Mesenchymal stem cell (in vitro differentiated cells and primary cell): Measurements from ENCODE around the gene MED15.

ENCODE experiments used
- DNase-seq: peaks from one replicate; pipeline ENCODE4 v3.0.0-alpha.2; 2013
- H2AFZ ChIP-seq: one replicate; pipeline ENCODE4 v1.6.1; 2013; ENCODE audit warnings: low read depth, mild to moderate bottlenecking, control low read depth, inconsistent platforms, low read length, moderate library complexity
- H2AK5ac ChIP-seq: 2 replicates; pipeline ENCODE4 v1.6.1; 2013; ENCODE audit warnings: low read length, moderate library complexity, mild to moderate bottlenecking, inconsistent platforms; ENCODE audit not compliant: severe bottlenecking
- H2BK120ac ChIP-seq: one replicate; pipeline ENCODE4 v1.6.1; 2013; ENCODE audit warnings: low read depth, mild to moderate bottlenecking, inconsistent platforms, low read length, moderate library complexity
- H2BK12ac ChIP-seq, 2 experiments: one replicate each; pipeline ENCODE4 v1.6.1; 2013; ENCODE audit warnings: inconsistent platforms in 2 of 2, low read length in 2 of 2, mild to moderate bottlenecking in 2 of 2, moderate library complexity in 2 of 2, control low read depth in 1 of 2
- H2BK15ac ChIP-seq: one replicate; pipeline ENCODE4 v1.6.1; 2013; ENCODE audit warnings: mild to moderate bottlenecking, low read depth, inconsistent platforms; ENCODE audit not compliant: poor library complexity, severe bottlenecking
- H2BK5ac ChIP-seq: 2 replicates; pipeline ENCODE4 v1.6.1; 2013; ENCODE audit warnings: low read depth, mild to moderate bottlenecking, low read length, control low read depth, inconsistent platforms; ENCODE audit not compliant: poor library complexity, severe bottlenecking
- H3K14ac ChIP-seq, 2 experiments: one replicate each; pipeline ENCODE4 v1.6.1; 2013; ENCODE audit warnings: inconsistent platforms in 2 of 2, low read length in 2 of 2, control low read depth in 1 of 2, mild to moderate bottlenecking in 1 of 2, moderate library complexity in 1 of 2
- H3K18ac ChIP-seq, 2 experiments: one replicate each; pipeline ENCODE4 v1.6.1; 2013; ENCODE audit warnings: inconsistent platforms in 2 of 2, low read length in 2 of 2, control low read depth in 1 of 2, low read depth in 1 of 2, mild to moderate bottlenecking in 1 of 2
- H3K23ac ChIP-seq, 2 experiments: one replicate each; pipeline ENCODE4 v1.6.1; 2013; ENCODE audit warnings: inconsistent platforms in 2 of 2, low read length in 2 of 2, mild to moderate bottlenecking in 2 of 2, moderate library complexity in 2 of 2, control low read depth in 1 of 2
- H3K27ac ChIP-seq: 2 replicates; pipeline ENCODE4 v1.5.1; 2013; ENCODE audit warnings: mild to moderate bottlenecking, moderate library complexity, low read length, control low read depth, inconsistent platforms; ENCODE audit not compliant: poor library complexity, severe bottlenecking
- H3K27me3 ChIP-seq, 2 experiments: 2 replicates each; pipeline versions ENCODE4 v1.6.1 to v1.7.0; 2013; ENCODE audit warnings: low read length in 2 of 2, mild to moderate bottlenecking in 2 of 2, moderate library complexity in 2 of 2, control low read depth in 1 of 2, inconsistent platforms in 1 of 2; ENCODE audit not compliant: control insufficient read depth in 1 of 2, insufficient read depth in 1 of 2
- H3K36me3 ChIP-seq, 2 experiments: 2 replicates each; pipeline versions ENCODE4 v1.6.1 to v1.7.0; 2013; ENCODE audit warnings: low read length in 2 of 2, control low read depth in 1 of 2, inconsistent platforms in 1 of 2, low read depth in 1 of 2, mild to moderate bottlenecking in 1 of 2; ENCODE audit not compliant: insufficient read depth in 2 of 2, control insufficient read depth in 1 of 2
- H3K4ac ChIP-seq, 2 experiments: one replicate each; pipeline ENCODE4 v1.6.1; 2013; ENCODE audit warnings: inconsistent platforms in 2 of 2, low read length in 2 of 2, mild to moderate bottlenecking in 2 of 2, moderate library complexity in 2 of 2, control low read depth in 1 of 2, low read depth in 1 of 2
- H3K4me1 ChIP-seq: 2 replicates; pipeline ENCODE4 v1.6.1; 2013; ENCODE audit warnings: low read depth, low read length, control low read depth; ENCODE audit not compliant: control insufficient read depth, insufficient read depth
- H3K4me2 ChIP-seq: 2 replicates; pipeline ENCODE4 v1.6.1; 2013; ENCODE audit warnings: low read length, mild to moderate bottlenecking, inconsistent platforms; ENCODE audit not compliant: poor library complexity, severe bottlenecking
- H3K4me3 ChIP-seq, 2 experiments: 2 replicates each; pipeline versions ENCODE4 v1.5.1 to v1.7.0; 2013; ENCODE audit warnings: low read length in 2 of 2, mild to moderate bottlenecking in 2 of 2, control low read depth in 1 of 2, low read depth in 1 of 2; ENCODE audit not compliant: insufficient read depth in 1 of 2
- H3K79me1 ChIP-seq: replicated peaks from 2 replicates; pipeline ENCODE4 v1.6.1; 2013; ENCODE audit warnings: mild to moderate bottlenecking, control low read depth, low read length, inconsistent platforms; ENCODE audit not compliant: poor library complexity, severe bottlenecking
- H3K9ac ChIP-seq: 2 replicates; pipeline ENCODE4 v1.7.0; 2013; ENCODE audit warnings: mild to moderate bottlenecking, low read length, moderate library complexity
- H3K9me3 ChIP-seq: 2 replicates; pipeline ENCODE4 v1.7.0; 2013; ENCODE audit warnings: mild to moderate bottlenecking, low read length; ENCODE audit not compliant: control insufficient read depth
- H4K8ac ChIP-seq: one replicate; pipeline ENCODE4 v1.6.1; 2013; ENCODE audit warnings: inconsistent platforms, mild to moderate bottlenecking, low read length, moderate library complexity
- H4K91ac ChIP-seq: one replicate; pipeline ENCODE4 v1.6.1; 2013; ENCODE audit warnings: mild to moderate bottlenecking, low read length, inconsistent platforms
- WGBS: methylation state at CpG from one replicate; pipeline ENCODE4 v1.1.7; 2013; ENCODE audit warnings: mixed read lengths; 5-methylcytosine and 5-hydroxymethylcytosine counted together

MED15 gene

DNA sequence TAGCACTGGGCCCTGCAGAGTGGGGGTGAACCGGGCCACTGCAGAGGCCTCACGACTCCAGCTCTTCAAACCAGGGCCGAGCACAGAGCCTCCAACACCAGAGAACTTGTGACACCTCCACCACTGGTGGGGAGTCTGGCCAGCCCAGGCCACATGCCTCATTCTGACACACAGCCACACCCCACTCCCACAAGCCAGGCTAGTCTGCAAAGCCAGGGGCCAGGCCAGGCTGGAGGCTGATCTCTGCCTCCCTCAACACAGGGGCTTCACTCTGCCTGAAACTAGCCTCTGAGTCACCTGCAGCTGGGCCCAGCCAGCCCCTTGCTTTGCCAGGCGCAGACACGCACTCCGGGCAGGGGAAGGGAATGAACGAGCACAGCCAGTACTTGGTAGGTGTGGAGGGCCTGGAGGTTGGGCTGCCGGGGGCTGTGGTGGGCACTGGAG, 102.9 kb downstream of the MED15 start:
- no peaks in the 10 kb centered on the region for H3K9me3 ChIP-seq
- WGBS = 79% methylated on average over 8 of the region's 8 CpGs
- H3K9ac ChIP-seq = no peak overlapping the region
- peaks cover 16% of the 10 kb centered on the region for H3K4me1 ChIP-seq
- H4K8ac ChIP-seq = no peak overlapping the region
- peaks cover 25 to 60% of the 10 kb centered on the region in 2 experiments for H3K27me3 ChIP-seq
- H2AK5ac ChIP-seq = no peak overlapping the region
- no peak overlapping the region for H4K91ac ChIP-seq
- no peak overlapping the region for H3K23ac ChIP-seq
- H2AFZ ChIP-seq = no peak overlapping the region
- H3K4me3 ChIP-seq = no peak overlapping the region
- H3K4ac ChIP-seq = no peak overlapping the region
- H2BK15ac ChIP-seq = no peak overlapping the region
- no peak for DNase-seq
- no peaks in the 10 kb centered on the region for H3K79me1 ChIP-seq
- H3K27ac ChIP-seq = no peak overlapping the region
- no peak overlapping the region for H2BK5ac ChIP-seq
- H3K4me2 ChIP-seq = no peak overlapping the region
- no peak overlapping the region for H3K14ac ChIP-seq
- no peak overlapping the region for H2BK120ac ChIP-seq
- no peak overlapping the region for H2BK12ac ChIP-seq
- no peak overlapping the region for H3K18ac ChIP-seq
- H3K36me3 ChIP-seq = no peaks in the 10 kb centered on the region

DNA sequence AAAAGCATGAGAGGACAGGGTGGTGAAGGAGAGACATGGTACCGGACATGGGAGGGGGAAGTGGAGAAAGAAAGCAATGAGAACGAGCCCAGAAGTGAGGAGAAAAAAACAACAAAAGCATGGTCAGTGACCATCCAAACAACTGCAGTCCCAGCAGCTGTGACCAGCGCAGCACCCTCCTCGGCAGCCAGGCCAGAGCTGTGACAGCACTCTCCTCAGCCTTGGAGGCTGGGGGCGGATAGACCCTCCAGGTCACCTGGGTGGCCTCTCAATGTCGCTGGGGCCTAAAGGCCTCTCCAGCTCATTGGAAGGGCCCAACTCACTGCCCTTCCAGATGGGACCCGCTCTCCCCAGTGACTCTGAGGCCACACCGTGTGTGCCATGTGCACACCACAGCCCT, 103.3 kb downstream of the MED15 start:
- no peak overlapping the region for H3K9ac ChIP-seq
- H2BK120ac ChIP-seq = no peak overlapping the region
- peaks cover 16% of the 10 kb centered on the region for H3K4me1 ChIP-seq
- no peak overlapping the region for H2AFZ ChIP-seq
- H3K27me3 ChIP-seq = peaks cover 26 to 62% of the 10 kb centered on the region in 2 experiments
- no peaks in the 10 kb centered on the region for H3K79me1 ChIP-seq
- no peak for DNase-seq
- no peak overlapping the region for H3K4ac ChIP-seq
- H3K4me2 ChIP-seq = no peak overlapping the region
- H3K36me3 ChIP-seq = no peaks in the 10 kb centered on the region
- no peak overlapping the region for H3K23ac ChIP-seq
- no peak overlapping the region for H2BK5ac ChIP-seq
- no peak overlapping the region for H4K91ac ChIP-seq
- no peak overlapping the region for H3K18ac ChIP-seq
- H2BK12ac ChIP-seq = no peak overlapping the region
- no peak overlapping the region for H2BK15ac ChIP-seq
- H3K27ac ChIP-seq = no peak overlapping the region
- H2AK5ac ChIP-seq = no peak overlapping the region
- WGBS = 80% methylated on average over 8 of the region's 8 CpGs
- H3K14ac ChIP-seq = no peak overlapping the region
- H4K8ac ChIP-seq = no peak overlapping the region
- no peaks in the 10 kb centered on the region for H3K9me3 ChIP-seq
- H3K4me3 ChIP-seq = no peak overlapping the region

DNA sequence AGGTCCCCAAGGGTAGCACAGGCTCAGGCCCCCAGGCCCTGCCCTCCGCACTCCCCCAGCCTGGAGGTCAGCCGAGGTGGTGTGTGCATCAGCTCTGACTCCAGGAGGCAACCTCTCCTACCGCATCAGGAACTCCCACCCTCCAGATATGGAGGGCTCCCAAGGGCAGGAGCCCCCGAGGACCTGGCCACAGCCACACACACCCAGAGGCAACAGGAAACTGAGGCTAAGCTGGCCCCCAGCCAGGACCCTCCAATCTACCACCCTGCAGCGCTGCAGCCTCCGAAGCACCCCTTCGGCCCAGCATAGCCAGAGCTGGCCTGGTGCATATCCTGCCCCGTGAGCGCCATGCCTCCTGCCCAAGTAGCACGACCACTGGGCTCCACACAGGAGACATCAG, 104.0 kb downstream of the MED15 start:
- Histone ChIP-seq H3K4ac (no peak overlapping the region), H3K27ac (no peak overlapping the region), H3K18ac (no peak overlapping the region), H3K4me3 (no peak overlapping the region), H2BK12ac (no peak overlapping the region), H3K27me3 (peaks cover 28 to 63% of the 10 kb centered on the region in 2 experiments), H4K8ac (no peak overlapping the region), H2AK5ac (no peak overlapping the region), H3K9ac (no peak overlapping the region), H4K91ac (no peak overlapping the region), H3K79me1 (no peaks in the 10 kb centered on the region), H3K23ac (no peak overlapping the region), H2BK5ac (no peak overlapping the region), H3K9me3 (no peaks in the 10 kb centered on the region), H3K4me2 (no peak overlapping the region), H2BK120ac (no peak overlapping the region), H3K14ac (peak overlapping the region in 1 of 2 experiments; percentile 18), H3K4me1 (peaks cover 16% of the 10 kb centered on the region), H2BK15ac (no peak overlapping the region), H3K36me3 (no peaks in the 10 kb centered on the region), H2AFZ (no peak overlapping the region)
- no peak for DNase-seq
- 83% methylated on average over 10 of the region's 10 CpGs for whole genome bisulfite sequencing

DNA sequence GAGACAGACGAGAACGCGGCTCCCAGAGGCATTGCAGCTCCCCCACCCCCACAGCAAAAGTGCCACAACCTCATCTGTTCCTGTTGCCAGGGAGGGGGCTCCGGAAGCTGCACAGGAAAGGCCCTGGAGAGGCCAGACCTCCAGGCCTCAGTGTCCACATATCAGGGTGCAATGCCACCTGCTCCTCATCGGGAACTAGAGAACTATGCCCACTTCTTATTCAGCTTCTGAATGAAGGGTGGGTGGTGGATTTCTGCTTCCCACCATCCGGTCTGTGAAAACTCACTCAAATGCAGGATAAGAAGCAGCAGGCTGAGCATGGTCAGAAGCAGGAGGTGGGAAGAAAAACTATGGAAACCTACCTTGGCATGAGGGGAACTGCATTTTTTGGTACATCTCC, 105.9 kb downstream of the MED15 start:
- Histone ChIP-seq H4K91ac (no peak overlapping the region), H2AFZ (no peak overlapping the region), H3K23ac (no peak overlapping the region), H4K8ac (no peak overlapping the region), H2BK15ac (no peak overlapping the region), H3K79me1 (no peaks in the 10 kb centered on the region), H2BK120ac (no peak overlapping the region), H3K4me3 (no peak overlapping the region), H3K4ac (no peak overlapping the region), H2BK5ac (no peak overlapping the region), H2AK5ac (no peak overlapping the region), H3K18ac (no peak overlapping the region), H3K9me3 (no peaks in the 10 kb centered on the region), H3K4me2 (no peak overlapping the region), H3K27me3 (peaks cover 11 to 51% of the 10 kb centered on the region in 2 experiments), H2BK12ac (no peak overlapping the region), H3K4me1 (peaks cover 7% of the 10 kb centered on the region), H3K36me3 (no peaks in the 10 kb centered on the region), H3K14ac (no peak overlapping the region), H3K9ac (no peak overlapping the region), H3K27ac (no peak overlapping the region)
- 94% methylated on average over 6 of the region's 6 CpGs for WGBS
- no peak for DNase-seq
